ENCODE results near the gene SOWAHC.
"Not testable (repeated sequence)": the region's sequence is repeated elsewhere in the genome, so short reads cannot be mapped to it uniquely, and the experiment has no call there.

SOWAHC gene

GRCh38 chr2:109616184-109616583 is 2.0 kb downstream of the SOWAHC start:
- no peak for DNase-seq

GRCh38 chr2:109619032-109619615 is 5.0 kb downstream of the SOWAHC start:
- DNase-seq = no peak

GRCh38 chr2:109623297-109623696 is 9.1 kb downstream of the SOWAHC start:
- DNase-seq = no peak

- no peak for DNase-seq
These were observed 9.8 kb downstream of the SOWAHC start for GRCh38 chr2:109623923-109624322.

DNA sequence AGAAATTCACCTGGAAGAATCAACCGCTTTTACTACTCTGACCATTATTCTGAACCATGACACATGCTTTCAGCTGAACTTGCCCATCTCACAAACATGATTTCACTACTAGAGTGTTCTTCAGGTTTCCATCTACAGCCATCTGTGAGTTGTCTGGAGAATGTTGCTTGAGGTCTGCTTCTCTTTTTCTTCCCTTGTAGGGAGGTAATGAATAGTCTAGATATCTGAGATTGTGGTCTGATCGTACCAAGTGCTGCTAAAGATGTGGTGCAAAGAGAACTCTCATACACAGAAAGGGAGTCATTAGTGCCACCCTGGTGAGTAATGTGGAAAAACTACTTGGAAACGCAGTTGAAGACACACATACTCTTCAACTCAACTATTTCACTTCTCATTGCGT is 10.2 kb downstream of the SOWAHC start:
- DNase-seq = no peak

DNA sequence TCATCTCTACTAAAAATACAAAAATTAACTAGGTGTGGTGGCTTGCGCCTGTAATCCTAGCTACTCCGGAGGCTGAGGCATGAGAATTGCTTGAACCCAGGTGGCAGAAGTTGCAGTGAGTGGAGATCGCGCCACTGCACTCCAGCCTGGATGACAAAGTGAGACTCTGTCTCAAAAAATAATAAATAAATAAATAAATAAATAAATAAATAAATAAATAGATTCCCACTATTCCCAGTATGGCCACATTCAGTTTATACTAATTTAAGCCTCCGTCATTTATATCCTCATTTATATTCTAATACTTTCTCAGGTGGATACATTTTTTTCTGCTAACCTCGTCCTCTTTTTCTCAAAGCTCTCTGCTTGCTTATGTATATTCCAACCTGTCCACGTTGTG is 14.2 kb downstream of the SOWAHC start:
- DNase-seq = not testable (repeated sequence)

DNA sequence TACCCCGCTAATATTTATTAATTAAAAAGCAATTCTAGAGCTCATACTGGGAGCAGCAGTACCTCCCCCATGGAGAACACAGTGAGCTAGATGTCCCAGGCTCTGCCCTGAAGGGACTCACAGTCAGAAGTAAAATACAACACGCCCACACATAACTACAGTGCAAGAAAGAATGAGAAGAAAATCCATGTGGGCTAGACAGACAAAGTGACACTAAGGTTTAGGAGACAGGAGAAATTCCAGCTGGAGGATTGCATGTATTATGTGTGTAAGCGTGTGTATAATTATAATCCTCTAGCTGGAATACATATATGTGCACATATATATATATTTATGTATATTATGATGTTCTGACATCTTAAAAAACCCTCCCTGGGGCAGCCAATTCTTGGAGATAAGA is 15.7 kb downstream of the SOWAHC start:
- no peak for DNase-seq

GRCh38 chr2:109630441-109631430 is 16.6 kb downstream of the SOWAHC start:
- DNase-seq = no peak

GRCh38 chr2:109631741-109632140 is 17.6 kb downstream of the SOWAHC start:
- no peak for DNase-seq

DNA sequence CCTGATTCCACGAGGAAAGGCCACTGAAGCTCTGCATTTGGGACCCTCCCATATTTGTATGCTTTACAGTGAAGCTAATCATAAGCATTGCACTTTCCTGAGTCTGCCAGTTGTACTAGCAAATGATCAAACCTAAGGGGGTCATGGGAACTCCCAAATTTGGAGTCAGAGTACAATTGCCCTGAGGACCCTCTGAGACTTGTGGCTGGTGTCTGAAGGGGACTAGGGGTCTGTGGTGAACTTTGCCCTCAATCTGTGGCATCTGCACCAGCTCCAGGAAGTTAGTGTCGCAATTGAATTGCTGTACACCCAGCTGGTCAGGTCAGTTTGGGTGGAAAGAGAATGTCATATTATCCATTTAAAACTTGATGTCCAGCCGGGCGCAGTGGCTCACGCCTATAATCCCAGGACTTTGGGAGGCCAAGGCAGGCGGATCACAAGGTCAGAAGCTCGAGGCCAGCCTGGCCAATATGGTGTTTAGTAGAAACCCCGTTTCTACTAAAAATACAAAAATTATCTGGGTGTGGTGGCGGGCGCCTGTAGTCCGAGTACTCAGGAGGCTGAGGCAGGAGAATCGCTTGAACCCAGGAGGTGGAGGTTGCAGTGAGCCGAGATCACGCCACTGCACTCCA is 18.1 kb downstream of the SOWAHC start:
- DNase-seq = no peak

DNA sequence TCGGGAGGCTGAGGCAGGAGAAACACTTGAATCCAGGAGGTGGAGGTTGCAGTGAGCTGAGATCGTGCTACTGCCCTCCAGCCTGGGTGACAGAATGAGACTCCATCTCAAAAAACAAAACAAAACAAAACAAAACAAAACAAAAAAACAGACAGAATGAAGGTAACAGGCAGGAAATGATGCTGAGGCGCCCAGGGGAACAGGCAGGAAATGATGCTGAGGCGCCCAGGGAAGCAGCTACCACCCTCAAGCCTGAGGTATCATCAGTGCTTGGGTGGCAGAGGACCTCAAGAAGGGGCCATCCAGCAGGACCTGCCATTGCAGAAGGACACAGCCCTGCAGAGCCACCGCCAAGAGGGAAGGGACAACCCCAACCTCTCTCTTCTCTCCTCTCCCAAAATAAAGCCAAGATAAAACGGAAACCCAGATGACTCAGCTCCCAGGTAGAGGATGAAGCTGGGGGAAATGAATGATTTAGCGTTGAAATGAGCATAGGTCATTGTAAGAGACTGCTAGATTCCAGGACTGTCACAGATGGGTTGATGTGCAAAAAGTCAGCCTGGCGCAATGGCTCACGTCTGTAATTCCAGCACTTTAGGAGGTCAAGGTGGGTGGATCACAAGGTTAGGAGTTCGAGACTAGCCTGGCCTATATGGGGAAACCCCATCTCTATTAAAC is 19.3 kb downstream of the SOWAHC start:
- DNase-seq = no peak

- DNase-seq = no peak
These were observed 21.5 kb downstream of the SOWAHC start for GRCh38 chr2:109635426-109636304.

DNA sequence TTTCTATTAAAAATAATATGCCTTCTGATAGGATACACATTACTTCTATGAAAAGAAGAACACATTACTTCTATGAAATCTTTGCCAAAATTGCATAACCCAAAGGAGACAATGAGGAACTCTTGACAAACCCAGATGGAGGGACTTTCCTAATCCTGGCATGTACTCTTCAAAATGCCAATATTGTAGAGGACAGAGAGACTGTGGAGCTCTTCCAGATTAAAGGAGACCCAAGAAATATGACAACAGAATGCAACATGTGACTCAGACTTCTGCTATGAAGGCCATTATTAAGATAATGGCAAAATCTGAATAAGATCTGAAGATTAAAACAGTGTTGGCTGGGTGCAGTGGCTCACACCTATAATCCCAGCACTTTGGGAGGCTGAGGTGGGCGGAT is 22.2 kb downstream of the SOWAHC start:
- DNase-seq = no peak

GRCh38 chr2:109637749-109638570 is 23.8 kb downstream of the SOWAHC start:
- DNase-seq = no peak

- no peak for DNase-seq
These were observed 24.6 kb downstream of the SOWAHC start for GRCh38 chr2:109638795-109639194.

DNA sequence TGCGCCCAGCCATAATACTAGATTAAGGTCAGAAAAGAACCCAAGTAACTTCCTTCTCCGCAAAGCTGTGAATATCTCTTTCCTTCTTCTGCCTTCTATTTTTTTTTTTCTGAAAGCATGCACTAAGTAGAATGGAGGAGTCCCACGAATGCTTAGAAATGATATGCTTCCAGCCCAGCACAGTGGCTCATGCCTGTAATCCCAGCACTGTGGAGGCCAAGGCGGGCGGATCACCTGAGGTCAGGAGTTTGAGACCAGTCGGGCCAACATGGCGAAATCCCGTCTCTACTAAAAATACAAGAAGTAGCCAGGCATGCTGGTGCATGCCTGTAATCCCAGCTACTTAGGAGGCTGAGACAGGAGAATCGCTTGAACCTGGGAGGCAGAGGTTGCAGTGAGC is 25.8 kb downstream of the SOWAHC start:
- not testable (repeated sequence) for DNase-seq

DNA sequence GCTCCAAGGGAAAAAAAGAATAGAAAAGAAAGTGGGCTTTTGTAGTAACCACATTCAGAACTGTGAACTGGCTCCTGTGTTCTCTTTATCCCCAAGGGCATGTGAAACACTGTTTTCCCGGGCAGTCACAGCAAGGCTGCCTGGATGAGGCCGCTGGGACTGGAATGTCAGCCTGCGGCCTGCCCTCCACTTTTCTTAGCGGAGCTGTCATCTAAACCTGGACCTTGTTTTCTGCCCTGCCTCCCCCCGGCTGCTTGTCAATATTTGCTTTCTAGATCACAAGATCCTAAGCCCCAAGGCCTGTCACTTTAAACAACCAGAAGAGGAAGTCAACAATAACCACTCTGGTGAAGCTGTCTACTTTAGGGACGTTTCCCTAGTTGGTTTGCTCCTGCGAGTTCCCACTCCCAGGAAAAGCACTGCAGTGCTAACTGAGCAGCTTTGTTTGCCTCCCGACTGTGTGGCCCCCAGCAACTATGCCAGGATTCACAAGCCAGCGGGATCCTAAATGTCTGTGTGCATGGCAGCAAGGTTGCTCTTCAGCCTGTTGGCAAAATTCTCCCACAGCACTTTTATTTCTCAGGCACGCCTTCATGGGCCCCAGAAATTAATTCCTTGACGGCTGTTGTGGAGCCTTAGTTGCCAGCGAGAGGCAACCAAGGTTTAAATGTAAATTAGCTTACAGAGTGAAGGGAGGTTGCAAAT is 30.6 kb downstream of the SOWAHC start:
- no peak for DNase-seq

DNA sequence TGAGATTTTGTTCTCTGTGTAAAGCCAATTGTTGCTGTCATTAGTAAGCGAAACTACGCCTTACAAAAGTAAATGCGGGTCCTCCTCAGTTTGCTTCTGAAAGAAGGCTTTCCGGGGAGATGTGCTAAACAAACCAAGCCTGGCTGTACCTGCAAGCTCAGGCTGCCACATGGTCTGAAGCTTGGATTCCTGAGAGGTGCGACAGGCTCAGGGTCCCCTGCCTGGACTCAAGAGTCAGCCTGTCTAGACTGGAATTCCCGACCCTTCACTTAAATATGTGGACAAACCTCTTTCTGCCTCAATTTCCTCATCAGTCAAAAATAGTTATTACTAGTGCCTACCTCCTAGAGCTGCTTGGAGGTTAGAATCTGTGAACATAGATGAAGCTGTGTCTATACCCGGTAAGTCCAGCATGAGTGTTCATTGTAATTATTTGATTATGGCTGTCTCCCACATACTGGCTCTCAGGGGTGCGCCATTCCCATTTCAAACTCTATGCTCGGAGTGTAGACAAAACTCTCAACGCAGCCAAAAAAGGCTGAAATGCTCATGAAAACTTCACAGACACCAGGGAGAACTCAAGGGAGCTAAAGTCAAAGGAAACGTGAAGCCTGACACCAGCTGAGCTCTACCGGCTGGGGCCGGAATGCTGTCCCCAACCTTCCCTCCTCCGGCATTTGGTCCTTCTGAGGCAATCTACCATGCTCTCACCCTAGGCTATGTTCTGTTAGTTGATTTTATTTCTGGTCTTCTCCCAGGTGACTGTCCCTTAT is 31.4 kb downstream of the SOWAHC start:
- no peak for DNase-seq

DNA sequence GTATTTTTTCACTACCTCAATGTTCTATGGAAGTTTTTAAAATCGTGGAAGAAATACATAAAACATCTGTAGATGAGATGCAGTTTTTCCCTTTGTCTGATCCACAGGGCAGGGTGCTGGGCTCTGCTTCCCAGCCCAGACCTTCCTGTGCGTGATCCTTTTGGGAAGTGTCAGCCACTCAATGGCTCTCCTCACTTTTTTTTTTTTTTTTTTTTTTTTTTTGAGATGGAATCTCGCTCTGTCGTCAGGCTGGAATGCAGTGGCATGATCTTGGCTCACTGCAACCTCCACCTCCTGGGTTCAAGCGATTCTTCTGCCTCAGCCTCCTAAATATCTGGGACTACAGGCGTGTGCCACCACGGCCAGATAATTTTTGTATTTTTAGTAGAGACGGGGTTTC is 32.8 kb downstream of the SOWAHC start:
- DNase-seq = no peak

GRCh38 chr2:109647636-109648035 is 33.5 kb downstream of the SOWAHC start:
- no peak for DNase-seq

Measured in CD4-positive, alpha-beta T cell treated with Interleukin-12 subunit alpha and Interleukin-12 subunit beta, for 1 hour (primary cell).